ENCODE data around the gene HOMER3.

DNA sequence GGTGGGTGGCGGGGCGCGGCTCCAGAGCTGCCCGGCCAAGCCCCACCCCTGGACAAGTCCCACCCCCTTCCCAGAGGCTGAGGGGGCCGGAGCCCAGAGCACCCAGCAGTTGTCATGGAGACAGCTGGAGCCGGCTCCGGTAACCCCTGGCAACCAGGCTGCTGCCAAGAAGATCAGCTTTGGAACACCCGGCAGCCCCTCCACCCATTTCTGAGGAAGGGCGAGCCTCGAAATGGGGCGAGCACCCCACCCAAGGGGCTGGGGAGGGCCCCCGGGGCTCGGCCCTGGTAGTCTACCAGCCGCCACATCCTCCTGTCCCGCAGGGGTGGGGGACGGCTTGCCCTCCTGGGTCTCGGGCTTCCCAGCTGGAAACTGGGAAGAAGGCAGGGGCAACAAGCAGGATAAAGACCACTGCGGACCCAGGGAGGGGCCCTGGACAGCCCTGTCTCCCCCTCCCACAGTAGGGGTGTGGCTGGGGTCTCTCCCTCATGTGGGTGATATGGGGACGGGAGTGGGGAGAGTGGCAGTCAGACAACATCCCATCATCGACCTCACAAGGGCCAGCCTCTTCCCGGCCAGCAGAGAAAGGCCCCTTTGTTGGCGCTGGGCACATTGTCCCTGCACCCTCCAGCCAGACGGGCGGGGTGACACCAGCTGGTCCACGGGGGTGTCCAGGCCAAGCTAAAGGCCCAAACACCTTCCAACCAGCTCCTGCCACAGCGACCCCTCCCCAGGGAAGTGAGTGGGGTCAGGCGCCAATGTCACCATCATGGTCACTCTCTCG, 46.6 kb downstream of the HOMER3 start:
- TF ChIP-seq POLR2A (IDR thresholded peaks at IDR 0.05) = no peak
- TF ChIP-seq CTCF (IDR thresholded peaks at IDR 0.05) = no peak

Data from esophagus squamous epithelium (tissue), 4 donors.